GM18502 (cell line): ENCODE data around the gene PARN.

Experiments used
- ATAC-seq: cut with Tn5 transposase; IDR thresholded peaks from one replicate; pipeline ENCODE4 v1.9.1; 2021; ENCODE audit warnings: mild to moderate bottlenecking; ENCODE audit not compliant: unreplicated experiment, poor library complexity

PARN gene

DNA sequence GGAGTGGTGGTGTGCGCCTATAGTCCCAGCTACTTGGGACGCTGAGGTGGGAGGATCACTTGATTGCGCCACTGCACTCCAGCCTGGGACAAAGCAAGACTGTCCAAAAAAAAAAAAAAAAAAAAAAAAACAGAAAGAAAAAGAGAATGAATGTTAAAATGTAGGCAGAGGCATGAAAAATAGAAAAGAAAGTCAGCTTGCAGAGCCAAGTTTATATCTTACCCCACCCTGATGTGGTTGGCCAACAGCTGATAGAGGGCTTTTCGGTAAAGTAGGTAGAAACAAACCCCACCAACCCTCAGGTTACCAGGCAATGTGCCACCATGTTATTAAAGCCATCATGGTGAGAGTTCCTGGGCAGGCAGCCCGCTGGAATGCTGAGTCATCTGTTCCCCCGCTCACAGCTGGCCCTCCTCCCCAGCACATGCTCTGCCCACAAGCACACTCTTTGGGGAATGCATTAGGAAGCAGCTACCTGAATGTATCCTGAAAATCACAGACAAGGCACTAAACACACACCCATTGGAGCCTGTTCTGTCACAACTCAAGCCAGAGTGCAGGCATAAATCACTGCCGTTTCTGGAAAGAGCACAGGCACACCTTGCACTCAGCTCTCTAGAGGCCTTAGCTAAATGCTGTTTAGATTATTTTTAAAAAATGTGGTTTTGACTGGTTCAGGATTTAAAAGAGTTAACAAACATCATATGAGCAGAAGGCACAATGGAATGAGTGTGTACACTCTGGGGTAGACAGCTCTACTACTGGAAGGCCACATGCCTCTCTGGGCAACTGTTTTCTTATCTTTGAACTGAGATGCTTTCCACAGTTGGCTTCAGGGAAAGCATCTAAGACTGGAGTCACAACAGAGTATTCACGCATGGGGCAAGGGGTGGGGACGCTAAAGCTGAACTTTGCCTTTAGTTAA is 128.5 kb downstream of the PARN start:
- no peak for ATAC-seq

DNA sequence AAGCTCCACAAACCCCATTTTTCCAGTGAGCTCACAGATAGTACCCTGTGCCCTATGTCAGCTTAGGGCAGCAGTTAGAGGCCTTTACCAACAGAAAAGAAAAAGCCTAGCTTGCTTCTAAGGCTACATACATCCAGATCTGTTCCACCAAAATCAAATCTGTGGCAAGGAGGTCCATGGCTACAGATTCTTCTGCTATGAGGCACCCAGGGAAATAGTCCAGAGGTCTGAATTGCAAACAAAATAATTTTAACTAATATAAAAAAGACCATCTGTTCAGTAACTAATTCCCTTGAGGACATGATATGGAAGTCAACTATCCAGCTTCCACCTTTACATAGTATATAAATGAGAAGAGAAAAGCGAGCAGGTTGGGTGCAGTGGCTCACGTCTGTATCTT is 129.3 kb downstream of the PARN start:
- ATAC-seq, result no peak

DNA sequence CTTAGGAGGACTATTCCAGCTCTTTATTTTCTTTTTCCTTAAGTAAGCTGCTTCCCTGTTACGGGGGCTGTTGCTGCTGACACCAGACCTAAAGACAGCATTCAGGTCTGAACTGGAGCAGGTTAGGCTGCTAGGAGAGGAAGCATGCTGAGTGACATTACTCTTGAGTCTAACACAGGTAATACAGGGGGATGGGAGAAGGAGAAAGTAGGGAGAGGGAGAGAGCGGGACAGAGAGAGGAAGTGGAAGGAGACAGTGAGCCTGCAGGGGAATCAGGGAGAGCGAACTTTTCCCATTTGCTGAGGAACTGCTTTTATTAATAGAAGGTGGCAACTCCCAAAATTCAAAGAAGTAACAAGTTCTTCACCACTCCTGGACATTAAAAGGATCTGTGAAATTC is 130.9 kb downstream of the PARN start:
- ATAC-seq, result no peak

DNA sequence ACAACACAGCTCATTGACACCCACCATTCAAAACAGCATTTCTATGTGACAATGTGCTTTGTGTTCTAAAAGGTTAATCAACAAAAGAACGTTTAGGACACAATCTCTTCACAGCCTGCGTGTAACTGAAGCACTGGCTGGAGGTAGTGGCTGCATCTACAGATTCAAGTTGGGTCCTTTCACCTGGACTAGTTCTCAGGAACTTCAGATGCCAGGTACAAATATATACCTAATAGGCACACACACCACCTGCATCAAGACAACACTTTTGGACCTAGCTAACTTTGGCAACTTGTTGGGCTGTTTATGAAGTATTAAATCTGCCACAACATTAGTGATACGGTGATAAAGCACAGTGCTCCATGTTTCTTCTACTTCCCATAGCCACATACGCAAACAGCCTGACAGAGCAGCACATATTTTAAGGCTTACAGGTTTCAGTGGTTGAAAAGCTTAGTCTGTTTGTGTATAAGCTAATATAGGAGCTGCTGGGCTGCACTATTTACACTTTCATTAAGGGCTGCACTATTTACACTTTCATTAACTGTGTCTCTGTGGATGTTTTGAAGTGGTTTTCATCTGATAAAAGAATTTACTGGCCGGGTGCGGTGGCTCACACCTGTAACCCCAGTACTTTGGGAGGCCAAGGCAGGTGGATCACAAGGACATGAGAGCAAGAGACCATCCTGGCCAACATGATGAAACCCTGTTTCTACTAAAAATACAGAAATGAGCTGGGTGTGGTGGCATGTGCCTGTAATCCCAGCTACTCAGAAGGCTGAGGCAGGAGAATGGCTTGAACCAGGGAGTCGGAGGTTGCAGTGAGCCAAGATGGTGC is 132.6 kb downstream of the PARN start:
- no peak for ATAC-seq

DNA sequence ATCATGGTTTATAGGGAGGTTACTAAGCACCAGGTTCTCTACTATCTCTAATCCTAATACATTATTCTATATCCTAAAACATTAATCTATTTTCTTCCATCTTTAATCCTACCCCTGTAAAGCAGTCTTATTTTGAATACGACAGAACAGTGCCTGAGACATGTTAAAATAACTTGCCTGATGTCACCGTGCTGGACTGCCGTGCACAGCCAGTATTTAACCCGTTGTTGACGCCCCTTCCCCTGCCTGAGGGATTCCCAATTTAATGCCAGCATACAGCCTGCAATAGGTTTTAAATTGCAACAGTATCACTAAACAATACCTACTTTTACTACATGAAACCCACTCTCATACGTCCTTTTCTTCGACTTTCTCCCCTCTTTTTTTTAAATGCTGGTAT is 133.3 kb downstream of the PARN start:
- ATAC-seq, result no peak

DNA sequence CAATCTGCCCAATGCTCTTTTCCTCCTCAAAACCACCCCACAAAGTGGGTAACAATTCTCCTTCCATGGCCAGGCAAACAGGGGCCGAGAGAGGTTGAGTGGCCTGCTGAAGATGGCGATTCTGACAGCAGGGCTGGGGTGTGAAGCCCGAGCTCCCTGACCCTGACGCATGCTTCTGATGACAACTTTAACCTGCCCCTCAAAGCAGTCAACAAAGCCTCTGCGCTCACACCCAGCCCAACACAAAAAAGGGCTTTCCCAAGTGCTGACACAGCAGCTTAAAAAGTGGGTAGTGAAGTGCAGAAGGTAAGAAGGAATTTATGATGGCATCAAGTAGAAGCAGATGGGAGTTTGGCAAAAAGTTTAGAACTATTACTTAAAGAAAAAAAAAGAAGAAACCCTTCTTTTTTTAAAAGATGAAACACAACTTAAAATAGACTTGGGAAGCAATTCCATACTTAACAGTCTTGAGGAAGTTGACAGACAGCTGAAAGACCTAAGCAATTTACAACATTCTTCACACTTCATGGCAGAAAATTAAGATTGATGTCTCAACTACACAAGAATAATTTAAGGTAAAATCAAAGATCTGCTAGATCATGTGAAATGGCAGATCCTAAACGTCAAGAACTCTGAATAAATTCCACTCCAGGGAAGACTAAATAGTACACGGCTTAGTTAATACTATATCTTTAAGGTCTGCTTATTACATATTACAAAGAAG is 133.9 kb downstream of the PARN start:
- no peak for ATAC-seq

DNA sequence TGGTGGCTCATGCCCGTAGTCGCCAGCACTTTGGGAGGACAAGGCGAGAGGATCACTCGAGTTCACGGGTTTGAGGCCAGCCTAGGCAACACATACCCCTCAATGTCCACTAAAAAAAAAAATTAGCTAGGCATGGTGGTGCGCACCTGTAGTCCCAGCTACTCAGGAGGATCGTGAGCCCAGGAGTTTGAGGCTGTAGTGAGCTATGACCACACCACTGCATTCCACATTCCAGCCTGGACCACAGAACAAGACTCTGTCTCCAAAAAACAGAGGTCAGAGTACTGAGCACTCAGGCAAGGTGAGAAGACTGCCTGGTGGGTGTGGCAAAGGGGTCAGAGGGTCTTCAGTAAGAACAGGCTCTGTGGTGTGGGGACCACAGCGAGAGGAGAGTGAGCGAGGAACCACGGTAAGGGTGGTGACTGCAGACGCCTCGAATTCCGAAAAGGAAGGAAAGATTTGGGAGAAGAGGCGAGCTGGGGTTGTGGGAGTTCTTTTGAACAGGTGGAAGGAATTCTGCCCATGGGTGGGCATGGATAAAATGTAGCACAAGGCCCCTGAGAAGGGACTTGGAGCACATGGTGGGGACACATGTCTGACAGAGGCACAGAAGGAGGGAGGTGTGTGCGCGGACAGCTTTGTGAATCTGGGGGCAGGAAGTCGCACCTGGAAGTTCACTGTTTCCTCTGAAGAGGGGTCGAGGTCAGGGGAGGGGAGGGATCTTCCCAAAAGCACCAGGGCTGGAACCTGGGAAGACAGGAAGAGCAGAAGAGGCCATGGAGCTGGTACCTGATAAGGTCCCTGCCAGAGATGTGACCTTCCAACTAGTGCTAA is 134.6 kb downstream of the PARN start:
- ATAC-seq, result no peak

DNA sequence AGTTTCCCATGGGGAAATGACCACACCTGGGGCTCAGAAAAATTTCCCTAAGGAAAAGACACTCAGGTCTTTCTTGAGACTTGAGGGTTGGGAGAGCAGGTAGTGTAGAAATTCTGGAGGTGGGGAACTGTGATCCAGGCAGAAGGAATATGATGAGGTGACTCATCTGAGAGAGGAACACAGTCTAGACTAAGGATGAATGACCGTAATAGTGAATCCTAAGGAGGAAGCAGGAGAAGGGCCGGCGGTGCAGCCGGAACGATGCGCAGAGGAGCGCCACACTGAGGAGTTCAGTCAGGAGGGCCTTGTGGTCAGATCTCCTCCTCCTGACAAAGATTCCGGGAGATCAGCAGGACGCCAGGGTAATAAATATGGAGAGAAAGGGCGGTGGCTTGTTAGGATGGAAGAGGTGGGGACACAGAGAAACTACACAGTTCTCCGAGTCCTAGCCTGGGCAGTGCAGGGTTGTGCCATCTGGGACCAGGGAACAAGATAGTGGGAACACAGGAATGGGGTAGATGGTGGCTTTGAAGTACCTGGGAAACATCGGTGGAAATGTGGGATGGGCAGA is 135.6 kb downstream of the PARN start:
- ATAC-seq, result no peak

DNA sequence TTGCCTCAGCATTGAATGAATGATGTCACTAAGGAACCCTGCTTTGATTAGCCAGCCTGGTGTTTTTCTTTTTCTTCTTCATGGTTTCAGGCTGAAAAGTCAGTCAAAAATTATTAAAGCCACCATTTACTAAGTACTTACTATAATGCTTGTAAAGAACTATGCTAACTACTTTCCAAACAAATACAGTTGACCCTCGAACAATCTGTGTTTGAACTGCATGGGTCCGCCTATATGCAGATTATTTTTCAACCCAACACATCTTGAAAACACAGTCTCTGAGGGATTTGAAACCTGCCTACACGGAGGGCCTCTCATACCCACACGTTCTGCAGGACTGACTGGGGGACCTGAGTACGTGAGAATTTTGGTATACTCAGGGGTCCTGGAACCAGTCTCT is 136.3 kb downstream of the PARN start:
- ATAC-seq, result no peak

DNA sequence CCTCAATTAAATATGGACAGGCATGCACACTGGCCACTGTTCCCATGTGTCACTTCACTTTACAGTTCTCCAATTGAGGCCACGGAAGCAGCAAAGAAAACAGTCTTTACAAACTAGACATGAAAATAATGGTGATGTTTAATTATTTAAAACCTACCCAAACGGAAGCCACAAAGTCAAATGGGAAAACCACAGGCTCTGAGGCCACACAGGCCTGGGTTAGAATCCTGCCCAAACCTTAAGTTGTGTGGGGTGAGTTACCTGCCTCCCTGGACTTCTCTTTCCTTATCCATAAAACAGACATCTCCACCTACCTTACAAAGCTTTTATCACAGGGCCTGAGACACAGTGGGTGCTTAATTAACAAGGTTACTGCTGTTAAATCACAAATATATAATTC is 137.4 kb downstream of the PARN start:
- no peak for ATAC-seq

DNA sequence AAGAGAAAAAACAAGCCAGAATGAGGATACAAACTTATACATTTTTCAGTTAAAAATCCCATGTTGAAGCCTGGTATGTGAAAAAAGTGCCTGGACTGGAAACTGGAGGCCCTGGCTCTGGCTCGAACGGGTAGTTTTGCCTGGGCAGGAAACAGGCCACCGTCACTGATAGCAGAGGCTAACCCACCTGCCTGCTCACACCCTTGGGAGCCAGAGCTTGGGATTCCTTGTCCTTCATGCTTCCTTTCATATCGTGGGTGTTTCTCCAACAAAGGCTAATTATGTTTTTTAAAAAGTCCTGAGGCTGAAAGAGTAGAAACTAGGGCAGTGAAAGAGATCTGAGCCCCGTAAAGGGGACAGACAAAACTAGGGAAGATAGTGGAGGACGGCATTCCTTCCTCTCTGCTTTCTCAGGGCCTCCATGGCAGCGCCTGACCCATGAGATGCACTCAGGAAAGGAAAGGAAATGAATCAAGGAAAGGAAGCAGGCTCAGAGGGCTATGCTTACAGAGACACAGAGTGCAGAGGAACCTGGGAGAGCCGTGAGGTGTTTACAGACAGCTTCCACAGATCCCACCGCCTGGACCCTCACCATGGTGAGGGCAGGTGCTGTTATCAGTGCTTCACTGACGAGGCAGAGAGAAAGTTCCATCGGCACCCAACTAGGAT is 138.1 kb downstream of the PARN start:
- ATAC-seq, result no peak

DNA sequence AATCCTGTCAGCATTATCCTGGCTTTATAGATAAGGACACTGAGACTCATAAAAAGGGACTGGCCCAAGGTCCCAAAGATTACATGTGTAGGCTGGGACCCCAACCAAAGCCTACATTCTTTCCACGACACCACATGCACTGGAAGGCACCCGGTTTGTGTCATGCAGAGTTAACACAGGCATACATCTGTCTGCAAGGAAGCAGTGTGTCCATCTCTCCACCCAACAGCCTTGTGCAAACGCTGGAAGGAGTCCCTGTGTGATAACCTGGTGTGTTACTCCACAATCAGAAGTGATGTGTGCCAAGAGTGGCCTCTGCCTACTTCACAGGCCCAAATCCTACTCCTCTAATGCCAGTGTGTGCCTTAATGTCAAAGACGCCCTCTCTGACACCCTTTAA is 139.8 kb downstream of the PARN start:
- no peak for ATAC-seq

DNA sequence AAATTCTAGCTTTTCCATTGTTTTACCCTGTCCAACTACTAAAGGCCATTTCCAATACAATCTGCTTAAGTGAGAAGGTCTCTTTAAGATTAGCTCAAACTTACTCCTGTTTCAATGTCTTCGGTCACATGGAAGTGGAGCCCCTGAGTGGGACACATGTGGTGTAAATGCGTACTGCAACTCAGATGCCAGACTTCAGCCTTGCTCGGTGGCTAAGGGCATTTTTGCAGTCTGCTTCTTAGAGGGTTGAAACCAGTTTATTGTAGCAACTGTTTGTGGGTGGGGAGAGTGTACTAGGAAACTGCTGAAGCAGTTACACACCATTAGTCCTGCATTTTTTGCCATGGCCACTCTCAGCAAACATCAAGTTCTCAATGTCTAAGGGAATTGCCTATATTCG is 140.6 kb downstream of the PARN start:
- ATAC-seq, result no peak

DNA sequence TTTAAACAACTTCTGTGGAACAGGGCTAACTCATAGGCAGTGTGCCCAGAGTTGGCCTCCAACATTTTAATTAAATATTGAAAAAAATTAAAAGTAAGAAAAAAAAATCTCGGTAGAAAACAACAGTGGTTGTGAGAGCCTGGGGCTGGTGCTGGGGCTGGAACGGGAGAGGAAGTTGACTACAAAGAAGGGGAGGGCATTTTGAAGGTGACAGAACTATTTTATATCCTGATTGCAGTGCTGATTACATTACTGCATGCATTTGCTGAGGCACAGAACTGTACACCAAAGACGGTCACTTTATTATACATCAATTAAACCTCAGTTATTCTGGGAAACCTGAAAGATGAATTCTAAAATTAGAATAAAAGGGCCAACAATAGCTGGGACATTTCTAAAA is 142.5 kb downstream of the PARN start:
- ATAC-seq, result no peak

DNA sequence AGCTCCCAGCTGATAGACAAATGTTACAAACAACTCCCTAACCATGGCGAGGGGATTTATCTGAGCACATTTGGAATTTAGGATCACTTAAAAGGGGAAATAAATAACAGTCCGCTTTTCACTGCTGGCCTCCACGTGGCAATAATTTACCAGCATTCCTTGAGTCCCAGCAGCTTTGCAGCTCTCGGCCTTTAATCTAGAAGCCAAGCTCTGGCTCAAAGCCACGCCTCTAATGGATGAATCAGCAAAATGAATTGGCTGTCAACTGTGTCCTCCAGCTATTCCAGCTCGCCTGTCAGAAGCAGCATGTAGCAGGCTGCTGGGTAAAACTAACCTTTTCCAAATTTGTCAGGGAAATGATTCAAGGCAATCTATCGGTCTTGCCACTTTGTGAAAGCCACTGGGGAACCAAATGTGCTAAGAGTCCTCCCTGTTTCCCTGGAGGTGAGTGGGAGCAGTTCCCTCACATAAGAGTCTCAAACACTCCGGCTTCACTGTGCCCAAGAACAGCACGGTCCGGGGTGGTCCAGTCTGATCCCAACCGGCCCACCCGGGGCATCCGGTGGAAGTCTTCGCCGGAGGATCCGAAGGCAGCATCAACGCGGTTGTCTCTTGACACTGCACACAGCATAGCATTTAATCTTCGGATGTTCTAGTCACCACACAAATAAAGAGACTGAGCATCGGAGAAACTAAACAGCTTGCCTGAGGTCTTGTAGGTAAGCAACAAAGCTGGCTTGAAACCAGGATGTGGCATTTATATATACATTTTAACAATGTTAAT is 143.3 kb downstream of the PARN start:
- no peak for ATAC-seq

DNA sequence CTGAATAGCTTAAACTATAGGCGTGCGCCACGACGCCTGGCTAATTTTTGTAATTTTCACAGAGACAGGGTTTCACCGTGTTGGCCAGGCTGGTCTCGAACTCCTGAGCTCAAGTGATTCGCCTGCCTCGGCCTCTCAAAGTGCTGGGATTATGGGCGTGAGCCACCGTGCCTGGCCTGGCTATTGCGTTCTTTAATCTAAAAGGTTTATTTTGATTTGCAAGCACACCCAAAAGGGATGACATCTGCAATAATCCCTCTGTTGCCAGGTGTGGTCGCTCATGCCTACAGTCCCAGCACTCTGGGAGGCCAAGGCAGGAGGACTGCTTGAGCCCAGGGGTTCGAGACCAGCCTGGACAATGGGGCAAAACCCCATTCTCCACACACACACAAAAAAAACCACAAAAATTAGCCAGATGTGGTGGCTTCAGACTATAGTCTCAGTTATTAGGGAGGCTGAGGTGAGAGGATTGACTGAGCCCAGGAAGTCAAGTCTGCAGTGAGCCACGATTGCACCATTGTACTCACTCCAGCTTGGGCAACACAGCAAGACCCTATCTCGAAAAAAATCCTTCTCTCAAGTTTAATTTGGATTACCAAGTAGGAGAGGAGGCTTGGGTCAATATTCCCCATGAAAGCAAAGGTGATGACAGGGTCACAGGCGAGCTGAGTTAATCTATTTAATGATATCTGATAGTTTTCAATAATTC is 144.1 kb downstream of the PARN start:
- no peak for ATAC-seq

DNA sequence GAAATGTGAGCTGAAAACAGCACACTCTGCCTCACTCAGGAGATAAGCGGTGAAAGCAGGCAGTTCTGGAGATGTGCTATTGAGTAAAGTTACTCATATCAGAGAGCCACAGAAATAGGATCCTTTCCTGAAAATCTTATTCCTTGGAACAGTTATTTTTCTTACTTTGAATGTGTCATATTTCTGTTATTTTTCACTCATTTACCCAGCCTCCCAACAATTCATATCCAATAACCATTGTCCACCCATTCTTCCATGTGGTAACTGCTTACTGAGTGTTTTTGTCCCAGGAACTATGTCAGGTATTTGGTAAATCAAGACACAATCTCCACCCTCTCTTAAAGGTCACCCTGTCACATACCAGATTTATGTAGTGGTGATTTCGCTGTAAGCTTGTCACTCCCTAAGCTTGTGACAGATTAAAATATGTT is 144.9 kb downstream of the PARN start:
- ATAC-seq, result no peak
